ENCODE data around the gene SLC7A11. TPM values are rescaled to one million over a fixed set of nuclear protein-coding genes. Genes with fewer than 3 reads are reported as not detected.
A peak's percentile ranks its signal among the peaks of the same experiment; 100 is the strongest.

The SLC7A11 gene
- total and polyA plus RNA-seq, 10 of the 15 experiments (the other 5 are each of a cell fraction or from before 2014, with no cell fraction given), result 1.6 to 9.8 (median 3.5) TPM

GRCh38 chr4:138115053-138115452 is 127.1 kb downstream of the SLC7A11 start:
- intact Hi-C loops (cut with micrococcal nuclease; ENCODE audit: unreplicated experiment), result no loop called here
- CTCF ChIA-PET, result no interaction called here

GRCh38 chr4:138114434-138114833 is 127.7 kb downstream of the SLC7A11 start:
- ChIA-PET POLR2A (no interaction called here), CTCF (no interaction called here), RAD21 (ENCODE audit: unreplicated experiment) (no interaction called here), SMC1A (ENCODE audit: uncharacterized antibody, unreplicated experiment) (interaction anchor here (1.1 kb wide), 1 partner anchor 116 kb away, joined by 4 read pairs; no protein-coding TSS in a partner anchor)
- H3K9ac ChIP-seq (ENCODE audit: control insufficient read depth, insufficient read depth, low read length), result no peak overlapping the region
- no peaks in the 10 kb centered on the region for H3K27me3 ChIP-seq (replicated peaks in 1 of 2; ENCODE audit: control insufficient read depth in 2 of 2, insufficient read depth in 2 of 2, low read length in 1 of 2)
- 4% methylated on average over 1 of the region's 1 CpG for WGBS (ENCODE audit: insufficient coverage, insufficient replicate concordance, low lambda C conversion rate, missing lambda C conversion rate)
- H3K79me2 ChIP-seq (ENCODE audit: control insufficient read depth, insufficient read depth, low read length), result no peaks in the 10 kb centered on the region
- no peaks in the 10 kb centered on the region for H4K20me1 ChIP-seq (ENCODE audit: control insufficient read depth, insufficient read depth)
- H3K9me3 ChIP-seq (replicated peaks; ENCODE audit: control insufficient read depth, insufficient read depth, low read length), result no peaks in the 10 kb centered on the region
- in situ Hi-C loops (cut with MboI) (no loop called here), intact Hi-C loops (cut with micrococcal nuclease; ENCODE audit: unreplicated experiment) (loop anchor here (5.0 kb wide), 2 partner anchors 73 to 128 kb away; partner anchors contain the start of gene SLC7A11)
- no peak overlapping the region for H3K4me3 ChIP-seq
- no peak overlapping the region for H3K27ac ChIP-seq (ENCODE audit: control insufficient read depth, insufficient read depth)
- H2AFZ ChIP-seq (ENCODE audit: control insufficient read depth, low read depth, low read length), result no peak overlapping the region
- DNase-seq (ENCODE audit: low read depth, low spot score) (peak; percentile 45), FAIRE-seq (peak; percentile 81), ATAC-seq (peak; percentile 100)
- no TSS peak for BruUV-seq (replicated peaks)
- H3K36me3 ChIP-seq (ENCODE audit: control insufficient read depth in 2 of 2, insufficient read depth in 2 of 2, low read length in 1 of 2), result no peaks in the 10 kb centered on the region
- H3K4me2 ChIP-seq (ENCODE audit: control insufficient read depth, insufficient read depth), result peak overlapping the region; percentile 44; the same call in 1 of the 2 replicates
- H3K4me1 ChIP-seq (ENCODE audit: control insufficient read depth, insufficient read depth, low read length), result peaks cover 11% of the 10 kb centered on the region
- TF ChIP-seq IRF4 (IDR thresholded peaks at IDR 0.05; ENCODE audit: low read depth, low read length) (0 out of 2 replicates have a peak, but pooled peaks have one; percentile 13), RELB (IDR thresholded peaks at IDR 0.05; ENCODE audit: low read depth) (peak; percentile 17; the same call in 1 of the 2 replicates), DPF2 (IDR thresholded peaks at IDR 0.05) (peak; percentile 52; the same call in 1 of the 2 replicates), RUNX3 (IDR thresholded peaks at IDR 0.05; ENCODE audit: low read length) (peak; percentile 63), IKZF1 (conservative IDR thresholded peaks at IDR 0.05) (peak; percentile 47; the same call in 1 of the 2 replicates), PAX5 (IDR thresholded peaks at IDR 0.05; ENCODE audit: borderline replicate concordance, low read depth, low read length) (peak; percentile 79), HCFC1 (IDR thresholded peaks at IDR 0.05; ENCODE audit: low read length) (no peak), EP300 (IDR thresholded peaks at IDR 0.05; ENCODE audit: borderline replicate concordance in 1 of 2, control insufficient read depth in 1 of 2, low read depth in 2 of 2, low read length in 2 of 2) (0 out of 4 replicates have a peak, but pooled peaks of 1 of the 2 experiments have one; percentile 46), CEBPZ (IDR thresholded peaks at IDR 0.05; ENCODE audit: low read depth, low read length) (no peak), TCF12 (IDR thresholded peaks at IDR 0.05; ENCODE audit: low read depth, low read length) (no peak), EED (IDR thresholded peaks at IDR 0.05; ENCODE audit: low read depth) (0 out of 2 replicates have a peak, but pooled peaks have one; percentile 28), NFIC (IDR thresholded peaks at IDR 0.05; ENCODE audit: low read depth, low read length) (0 out of 2 replicates have a peak, but pooled peaks have one; percentile 22)

More at GRCh38 chr4:138115053-138115452, 127.1 kb downstream of the SLC7A11 start:
- FAIRE-seq (no peak), ATAC-seq (0 out of 3 replicates have a peak, but pooled peaks have one; percentile 13), DNase-seq (ENCODE audit: low read depth, low spot score) (no peak)
- no peak overlapping the region for H2AFZ ChIP-seq (ENCODE audit: control insufficient read depth, low read depth, low read length)
- in situ Hi-C loops (cut with MboI), result no loop called here
- no peak overlapping the region for H3K4me2 ChIP-seq (ENCODE audit: control insufficient read depth, insufficient read depth)
- H3K27ac ChIP-seq (ENCODE audit: control insufficient read depth, insufficient read depth), result no peak overlapping the region
- H3K79me2 ChIP-seq (ENCODE audit: control insufficient read depth, insufficient read depth, low read length), result no peaks in the 10 kb centered on the region
- H3K4me3 ChIP-seq, result no peak overlapping the region
- H4K20me1 ChIP-seq (ENCODE audit: control insufficient read depth, insufficient read depth), result no peaks in the 10 kb centered on the region
- H3K36me3 ChIP-seq (ENCODE audit: control insufficient read depth in 2 of 2, insufficient read depth in 2 of 2, low read length in 1 of 2), result no peaks in the 10 kb centered on the region
- WGBS (ENCODE audit: insufficient coverage, insufficient replicate concordance, low lambda C conversion rate, missing lambda C conversion rate), result 23% methylated on average over 2 of the region's 2 CpGs
- no peak overlapping the region for H3K9ac ChIP-seq (ENCODE audit: control insufficient read depth, insufficient read depth, low read length)
- POLR2A ChIA-PET, result no interaction called here
- H3K4me1 ChIP-seq (ENCODE audit: control insufficient read depth, insufficient read depth, low read length), result peaks cover 11% of the 10 kb centered on the region
- SMC1A ChIA-PET (ENCODE audit: uncharacterized antibody, unreplicated experiment), result interaction anchor here (1.1 kb wide), 1 partner anchor 116 kb away, joined by 4 read pairs; no protein-coding TSS in a partner anchor
- no TSS peak for BruUV-seq (replicated peaks)
- no peaks in the 10 kb centered on the region for H3K27me3 ChIP-seq (replicated peaks in 1 of 2; ENCODE audit: control insufficient read depth in 2 of 2, insufficient read depth in 2 of 2, low read length in 1 of 2)
- TF ChIP-seq HCFC1 (IDR thresholded peaks at IDR 0.05; ENCODE audit: low read length) (no peak), EED (IDR thresholded peaks at IDR 0.05; ENCODE audit: low read depth) (no peak)
- RAD21 ChIA-PET (ENCODE audit: unreplicated experiment), result no interaction called here
- no peaks in the 10 kb centered on the region for H3K9me3 ChIP-seq (replicated peaks; ENCODE audit: control insufficient read depth, insufficient read depth, low read length)
